ENCODE measurements around the gene IVD. TPM values are rescaled to one million over a fixed set of nuclear protein-coding genes. Genes with fewer than 3 reads are reported as not detected.
A peak's percentile ranks its signal among the peaks of the same experiment; 100 is the strongest.

IVD gene
- polyA plus RNA-seq, 1 donor (not counting 4 experiments of a cell fraction or from before 2014, with no cell fraction given), result 13.0 TPM

- dilution Hi-C loops (cut with MboI; ENCODE audit: extremely low pct_ligation_motif_present, low sequenced_read_pairs), result no loop called here
These were observed 48.3 kb upstream of the IVD start for GRCh38 chr15:40357246-40357645.

DNA sequence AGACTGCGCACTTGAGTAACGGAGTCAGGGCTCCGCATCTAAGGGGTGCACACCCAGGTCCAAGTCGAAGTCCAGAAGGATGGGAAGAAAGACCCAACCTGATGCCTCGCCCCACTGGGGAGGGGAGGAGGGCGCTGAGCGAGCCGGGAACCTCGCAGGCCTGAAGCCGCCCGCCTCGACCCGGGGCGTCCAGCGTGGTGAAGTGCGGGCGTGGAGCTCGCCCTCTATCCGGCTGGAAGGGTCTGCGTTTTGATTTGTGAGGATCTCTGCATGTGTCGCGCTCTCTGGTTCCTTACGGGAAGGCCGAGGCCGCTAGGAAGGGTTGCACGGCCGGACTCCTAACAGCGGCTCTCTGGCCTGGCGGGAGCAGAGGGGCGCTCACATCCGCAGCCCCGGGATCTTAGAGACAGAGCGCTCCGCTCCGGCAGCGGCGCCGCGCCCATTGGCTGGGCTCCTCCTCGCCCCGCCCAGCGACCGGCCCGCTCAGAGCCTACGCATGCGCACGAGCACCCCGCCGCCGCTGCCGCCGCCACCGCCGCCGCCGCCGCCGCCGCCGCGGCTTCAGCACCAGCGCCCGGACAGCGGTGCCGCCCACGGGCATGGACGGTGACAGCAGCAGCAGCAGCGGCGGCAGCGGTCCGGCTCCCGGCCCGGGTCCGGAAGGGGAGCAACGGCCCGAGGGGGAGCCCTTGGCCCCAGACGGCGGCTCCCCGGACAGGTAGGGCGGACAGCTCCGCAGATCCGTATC, 47.7 kb upstream of the IVD start, which contains the start of gene DISP2:
DISP2 (plus strand) TSS at position 497 of the 748 bp plus-strand sequence; CDS start at position 600, 103 bp downstream.
- Histone ChIP-seq H3K4me1 (ENCODE audit: control insufficient read depth, extremely low read depth, insufficient read depth, low read length) (peaks cover 31% of the 10 kb centered on the region), H2AFZ (ENCODE audit: control insufficient read depth, low read length) (peak within 1 kb of the TSS; percentile 77), H3K9me1 (ENCODE audit: control insufficient read depth, extremely low read depth, insufficient read depth, low read length) (no peaks in the 10 kb centered on the region), H3K79me2 (ENCODE audit: control insufficient read depth, insufficient read depth, low read length) (no peaks in the 10 kb centered on the region), H3K36me3 (ENCODE audit: control insufficient read depth in 2 of 2, extremely low read depth in 1 of 2, insufficient read depth in 2 of 2, low read length in 2 of 2) (no peaks in the 10 kb centered on the region), H3K4me2 (ENCODE audit: control insufficient read depth, extremely low read depth, insufficient read depth, low read depth, low read length) (peak within 1 kb of the TSS; percentile 91), H3K9me3 (ENCODE audit: control insufficient read depth, low read depth, low read length) (no peaks in the 10 kb centered on the region), H3K4me3 (ENCODE audit: control insufficient read depth in 2 of 3, extremely low read depth in 1 of 3, insufficient read depth in 2 of 3, low read depth in 1 of 3, low read length in 3 of 3) (peak within 1 kb of the TSS; percentile 44 to 64 (median 62)), H3K27ac (ENCODE audit: control insufficient read depth, insufficient read depth, low read length) (no peak within 1 kb of the TSS), H3K27me3 (ENCODE audit: control insufficient read depth, extremely low read depth, insufficient read depth, low read length) (no peaks in the 10 kb centered on the region), H4K20me1 (ENCODE audit: control insufficient read depth, extremely low read depth, insufficient read depth, low read length) (no peaks in the 10 kb centered on the region), H3K9ac (ENCODE audit: control insufficient read depth, extremely low read depth, insufficient read depth, low read length) (no peak within 1 kb of the TSS)
- no peak for FAIRE-seq
- no peak for TF ChIP-seq EZH2 (IDR thresholded peaks at IDR 0.05; ENCODE audit: low read length)
- TF ChIP-seq, protein P1, sequence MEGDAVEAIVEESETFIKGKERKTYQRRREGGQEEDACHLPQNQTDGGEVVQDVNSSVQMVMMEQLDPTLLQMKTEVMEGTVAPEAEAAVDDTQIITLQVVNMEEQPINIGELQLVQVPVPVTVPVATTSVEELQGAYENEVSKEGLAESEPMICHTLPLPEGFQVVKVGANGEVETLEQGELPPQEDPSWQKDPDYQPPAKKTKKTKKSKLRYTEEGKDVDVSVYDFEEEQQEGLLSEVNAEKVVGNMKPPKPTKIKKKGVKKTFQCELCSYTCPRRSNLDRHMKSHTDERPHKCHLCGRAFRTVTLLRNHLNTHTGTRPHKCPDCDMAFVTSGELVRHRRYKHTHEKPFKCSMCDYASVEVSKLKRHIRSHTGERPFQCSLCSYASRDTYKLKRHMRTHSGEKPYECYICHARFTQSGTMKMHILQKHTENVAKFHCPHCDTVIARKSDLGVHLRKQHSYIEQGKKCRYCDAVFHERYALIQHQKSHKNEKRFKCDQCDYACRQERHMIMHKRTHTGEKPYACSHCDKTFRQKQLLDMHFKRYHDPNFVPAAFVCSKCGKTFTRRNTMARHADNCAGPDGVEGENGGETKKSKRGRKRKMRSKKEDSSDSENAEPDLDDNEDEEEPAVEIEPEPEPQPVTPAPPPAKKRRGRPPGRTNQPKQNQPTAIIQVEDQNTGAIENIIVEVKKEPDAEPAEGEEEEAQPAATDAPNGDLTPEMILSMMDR (optimal IDR thresholded peaks at IDR 0.05 in 1 of 3, IDR thresholded peaks at IDR 0.05 in 1 of 3, conservative IDR thresholded peaks at IDR 0.05 in 1 of 3; ENCODE audit: extremely low read depth in 1 of 3, insufficient read depth in 2 of 3, low read length in 3 of 3), result no peak
- no peak for DNase-seq (ENCODE audit: low read depth, low spot score)
- dilution Hi-C loops (cut with MboI; ENCODE audit: extremely low pct_ligation_motif_present, low sequenced_read_pairs), result no loop called here

More at GRCh38 chr15:40357246-40357645, 48.3 kb upstream of the IVD start:
- TF ChIP-seq, protein P1 (optimal IDR thresholded peaks at IDR 0.05 in 1 of 3, IDR thresholded peaks at IDR 0.05 in 1 of 3, conservative IDR thresholded peaks at IDR 0.05 in 1 of 3; ENCODE audit: extremely low read depth in 1 of 3, insufficient read depth in 2 of 3, low read length in 3 of 3), result no peak
- no peak for TF ChIP-seq EZH2 (IDR thresholded peaks at IDR 0.05; ENCODE audit: low read length)
- Histone ChIP-seq H2AFZ (ENCODE audit: control insufficient read depth, low read length) (no peak overlapping the region), H3K4me3 (ENCODE audit: control insufficient read depth in 2 of 3, extremely low read depth in 1 of 3, insufficient read depth in 2 of 3, low read depth in 1 of 3, low read length in 3 of 3) (no peak overlapping the region), H3K9ac (ENCODE audit: control insufficient read depth, extremely low read depth, insufficient read depth, low read length) (no peak overlapping the region), H3K4me1 (ENCODE audit: control insufficient read depth, extremely low read depth, insufficient read depth, low read length) (peaks cover 31% of the 10 kb centered on the region), H3K9me3 (ENCODE audit: control insufficient read depth, low read depth, low read length) (no peaks in the 10 kb centered on the region), H3K27ac (ENCODE audit: control insufficient read depth, insufficient read depth, low read length) (no peak overlapping the region), H3K36me3 (ENCODE audit: control insufficient read depth in 2 of 2, extremely low read depth in 1 of 2, insufficient read depth in 2 of 2, low read length in 2 of 2) (no peaks in the 10 kb centered on the region), H3K9me1 (ENCODE audit: control insufficient read depth, extremely low read depth, insufficient read depth, low read length) (no peaks in the 10 kb centered on the region), H3K79me2 (ENCODE audit: control insufficient read depth, insufficient read depth, low read length) (no peaks in the 10 kb centered on the region), H4K20me1 (ENCODE audit: control insufficient read depth, extremely low read depth, insufficient read depth, low read length) (no peaks in the 10 kb centered on the region), H3K4me2 (ENCODE audit: control insufficient read depth, extremely low read depth, insufficient read depth, low read depth, low read length) (peak overlapping the region; percentile 91), H3K27me3 (ENCODE audit: control insufficient read depth, extremely low read depth, insufficient read depth, low read length) (no peaks in the 10 kb centered on the region)
- DNase-seq (ENCODE audit: low read depth, low spot score) (no peak), FAIRE-seq (no peak)

Data from keratinocyte (primary cell).